Stimulated activated CD8-positive, alpha-beta memory T cell treated with anti-CD3 and anti-CD28 coated beads, Interleukin-12 subunit alpha, Interleukin-12 subunit beta, amount 100 ng/mL, for 4 hours (primary cell): ENCODE results near the gene ORAI3.

Source experiments
- DNase-seq: peaks from one replicate; pipeline ENCODE4 v3.0.0-alpha.2; 2020; ENCODE audit warnings: low read depth

ORAI3 gene

GRCh38 chr16:30948667-30949649, at the start of gene ORAI3:
TSS of gene ORAI3 (plus strand) at chr16:30949068. CDS start at chr16:30949290, 222 bp downstream.
- DNase-seq, result no peak

GRCh38 chr16:30899794-30900193, 49.1 kb upstream of the ORAI3 start:
- DNase-seq, result no peak

- no peak for DNase-seq
Measured at GRCh38 chr16:30900588-30900987, 48.3 kb upstream of the ORAI3 start.

DNA sequence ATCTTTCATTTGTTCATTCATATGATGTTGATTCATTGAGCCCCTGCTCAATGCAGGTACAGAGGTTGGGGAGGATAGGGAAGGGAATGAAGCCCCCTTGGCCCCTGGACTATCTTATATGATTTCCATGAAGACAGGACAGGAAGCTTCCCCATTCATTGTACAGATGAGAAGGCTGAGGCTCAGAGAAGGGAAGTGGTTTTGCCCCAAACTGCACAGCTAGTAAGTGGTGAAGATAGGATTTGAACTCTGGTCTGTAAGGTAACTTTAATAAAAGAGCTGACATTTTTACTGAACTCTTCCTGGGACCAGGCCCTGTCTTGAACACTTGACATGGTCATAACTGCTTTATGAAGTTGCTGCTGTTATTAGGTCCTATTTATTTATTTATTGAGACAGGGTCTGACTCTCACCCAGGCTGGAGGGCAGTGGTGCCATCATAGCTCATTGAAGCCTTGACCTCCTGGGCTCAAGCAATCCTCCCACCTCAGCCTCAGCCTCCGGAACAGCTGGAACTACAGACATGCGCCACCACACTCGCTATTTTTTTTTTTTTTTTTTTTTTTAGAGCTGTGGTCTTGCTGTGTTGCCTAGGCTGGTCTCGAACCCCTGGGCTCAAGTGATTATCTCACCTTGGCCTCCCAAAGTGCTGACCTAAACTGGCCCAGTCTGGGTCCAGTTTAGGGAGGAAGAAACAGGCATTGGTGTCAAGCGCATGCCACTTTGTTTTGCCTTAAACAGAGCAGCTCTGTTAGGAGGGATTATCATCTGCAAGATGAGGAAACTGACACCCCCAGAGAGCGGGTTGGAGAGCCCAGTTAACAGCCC, 47.5 kb upstream of the ORAI3 start:
- DNase-seq, result no peak

DNA sequence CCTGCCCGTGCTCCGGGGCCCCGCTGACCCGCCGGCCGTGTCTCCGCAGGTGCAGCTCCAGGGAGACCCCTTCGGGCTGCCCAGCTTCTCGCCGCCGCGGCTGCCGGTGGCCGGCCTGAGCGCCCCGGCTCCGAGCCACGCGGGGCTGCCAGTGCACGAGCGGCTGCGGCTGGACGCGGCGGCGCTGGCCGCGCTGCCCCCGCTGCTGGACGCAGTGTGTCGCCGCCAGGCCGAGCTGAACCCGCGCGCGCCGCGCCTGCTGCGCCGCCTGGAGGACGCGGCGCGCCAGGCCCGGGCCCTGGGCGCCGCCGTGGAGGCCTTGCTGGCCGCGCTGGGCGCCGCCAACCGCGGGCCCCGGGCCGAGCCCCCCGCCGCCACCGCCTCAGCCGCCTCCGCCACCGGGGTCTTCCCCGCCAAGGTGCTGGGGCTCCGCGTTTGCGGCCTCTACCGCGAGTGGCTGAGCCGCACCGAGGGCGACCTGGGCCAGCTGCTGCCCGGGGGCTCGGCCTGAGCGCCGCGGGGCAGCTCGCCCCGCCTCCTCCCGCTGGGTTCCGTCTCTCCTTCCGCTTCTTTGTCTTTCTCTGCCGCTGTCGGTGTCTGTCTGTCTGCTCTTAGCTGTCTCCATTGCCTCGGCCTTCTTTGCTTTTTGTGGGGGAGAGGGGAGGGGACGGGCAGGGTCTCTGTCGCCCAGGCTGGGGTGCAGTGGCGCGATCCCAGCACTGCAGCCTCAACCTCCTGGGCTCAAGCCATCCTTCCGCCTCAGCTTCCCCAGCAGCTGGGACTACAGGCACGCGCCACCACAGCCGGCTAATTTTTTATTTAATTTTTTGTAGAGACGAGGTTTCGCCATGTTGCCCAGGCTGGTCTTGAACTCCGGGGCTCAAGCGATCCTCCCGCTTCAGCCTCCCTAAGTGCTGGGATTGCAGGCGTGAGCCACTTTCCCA, 46.6 kb upstream of the ORAI3 start:
- peak; percentile 47 for DNase-seq

- DNase-seq, result no peak
Measured at GRCh38 chr16:30903002-30903401, 45.9 kb upstream of the ORAI3 start.

DNA sequence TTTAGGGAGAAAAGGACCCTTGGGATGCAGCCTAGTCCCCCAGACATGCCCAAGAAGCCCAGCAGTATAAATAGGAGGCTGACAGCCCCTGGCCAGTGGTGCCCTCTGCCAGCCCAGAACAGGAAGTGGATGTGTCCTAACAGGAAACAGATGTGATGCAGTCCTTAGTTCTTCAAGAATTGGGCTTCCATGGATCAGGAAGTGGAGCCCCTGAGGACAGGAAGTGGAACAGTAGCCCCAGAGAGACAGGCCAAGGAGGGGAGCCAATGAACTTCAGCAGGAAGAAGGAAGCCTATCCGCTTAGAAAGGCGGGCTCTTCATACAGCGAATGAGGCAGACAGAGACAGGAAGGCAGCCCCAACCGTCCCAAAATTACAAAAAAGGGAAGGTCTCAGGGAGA, 45.3 kb upstream of the ORAI3 start:
- no peak for DNase-seq

DNA sequence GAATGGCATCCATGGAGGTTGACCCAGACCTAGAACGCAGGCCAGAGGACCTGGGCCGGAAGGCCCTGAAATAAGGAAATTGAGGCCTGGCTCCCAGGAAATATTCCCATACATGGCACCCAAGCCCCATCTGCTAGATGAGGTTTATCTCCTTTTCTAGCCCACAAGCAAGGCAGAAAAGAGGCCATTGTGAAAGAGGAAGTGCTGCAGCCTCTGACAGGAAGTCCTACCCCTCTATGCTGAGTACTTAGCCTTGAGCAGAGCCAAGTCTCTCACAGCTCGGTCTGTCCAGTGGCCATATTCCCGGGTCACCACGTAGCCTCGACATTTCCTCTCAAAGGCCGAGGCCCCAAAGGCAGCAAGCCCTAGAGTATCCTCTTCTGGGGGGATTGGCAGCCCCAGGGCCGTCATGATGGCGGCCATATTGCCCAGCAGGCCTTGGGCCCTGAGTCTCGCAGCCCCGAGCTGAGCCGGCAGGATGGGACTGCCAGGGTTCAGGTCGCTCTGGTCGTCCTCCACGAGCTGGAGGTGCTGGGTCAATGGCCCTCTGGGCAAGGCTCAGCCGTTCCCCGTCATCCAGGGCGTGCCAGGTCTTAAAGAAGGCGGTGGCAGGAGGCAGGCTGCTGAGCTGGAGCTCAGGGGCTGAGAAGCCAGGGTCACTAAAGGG, 44.6 kb upstream of the ORAI3 start:
- DNase-seq, result no peak

DNA sequence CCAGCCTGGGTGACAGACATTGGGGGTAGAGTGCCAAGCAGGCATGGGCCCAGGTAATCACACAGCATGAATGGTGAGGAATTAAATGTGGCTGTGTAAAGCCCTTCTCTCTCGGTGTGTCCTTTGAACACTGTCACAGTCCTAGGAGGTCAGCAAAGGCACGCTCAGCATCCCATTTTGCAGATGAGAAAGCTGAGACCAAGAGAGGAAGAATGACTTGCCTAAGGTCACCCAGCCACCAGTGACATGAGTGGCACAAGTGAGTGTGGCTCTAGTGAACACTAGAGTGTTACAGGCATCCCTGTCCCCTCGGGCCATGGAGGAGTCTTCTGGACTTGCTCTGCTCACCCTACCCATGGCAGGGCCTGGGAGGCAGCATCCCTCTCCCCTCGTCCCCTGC, 41.8 kb upstream of the ORAI3 start:
- DNase-seq, result no peak

DNA sequence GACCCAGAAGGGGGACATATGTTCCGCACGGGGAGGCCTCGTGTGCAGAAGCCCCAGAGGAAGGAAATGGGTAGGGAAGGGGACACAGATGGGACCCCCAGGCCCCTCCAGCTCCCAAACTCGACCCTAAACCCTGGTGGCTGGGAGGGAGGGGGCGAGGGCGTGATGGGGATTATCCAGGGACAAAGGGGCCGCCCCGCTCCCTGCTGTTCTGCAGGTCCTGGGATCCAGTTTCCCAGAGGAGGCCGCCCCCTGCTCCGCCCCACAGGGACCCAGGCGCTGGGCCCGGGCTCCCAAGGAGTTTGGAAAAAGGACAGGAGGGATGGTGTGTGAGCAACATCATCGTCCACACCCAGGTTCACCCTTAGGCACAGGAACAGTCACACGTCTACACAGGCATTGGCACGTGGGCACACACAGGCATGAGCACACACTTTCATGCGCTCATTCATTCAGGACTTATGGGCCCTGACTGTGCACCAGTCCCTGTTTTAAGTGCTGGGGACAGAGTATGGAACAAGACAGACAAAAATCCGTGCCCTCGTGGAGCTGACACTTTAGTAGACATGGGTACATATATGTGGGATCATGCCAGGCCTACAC, 38.3 kb upstream of the ORAI3 start:
- no peak for DNase-seq

GRCh38 chr16:30912794-30913412, 36.0 kb upstream of the ORAI3 start:
- no peak for DNase-seq

- no peak for DNase-seq
Measured at GRCh38 chr16:30914830-30915229, 34.0 kb upstream of the ORAI3 start.

DNA sequence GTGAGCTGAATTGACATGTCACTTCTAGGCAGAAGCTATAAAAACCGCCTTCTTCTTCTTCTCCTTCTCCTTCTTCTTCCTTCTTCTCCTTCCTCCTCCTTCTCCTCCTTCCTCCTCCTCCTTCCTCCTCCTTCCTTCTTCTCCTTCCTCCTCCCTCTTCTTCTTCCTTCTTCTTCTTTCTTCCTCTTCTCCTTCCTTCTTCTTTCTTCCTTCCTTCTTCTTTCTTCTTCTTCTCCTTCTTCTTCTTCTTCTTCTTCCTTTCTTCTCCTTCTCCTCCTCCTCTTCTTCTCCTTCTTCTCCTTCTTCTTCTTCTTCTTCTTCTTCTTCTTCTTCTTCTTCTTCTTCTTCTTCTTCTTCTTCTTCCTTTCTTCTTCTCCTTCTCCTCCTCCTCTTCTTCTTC, 30.3 kb upstream of the ORAI3 start:
- DNase-seq, result no peak

DNA sequence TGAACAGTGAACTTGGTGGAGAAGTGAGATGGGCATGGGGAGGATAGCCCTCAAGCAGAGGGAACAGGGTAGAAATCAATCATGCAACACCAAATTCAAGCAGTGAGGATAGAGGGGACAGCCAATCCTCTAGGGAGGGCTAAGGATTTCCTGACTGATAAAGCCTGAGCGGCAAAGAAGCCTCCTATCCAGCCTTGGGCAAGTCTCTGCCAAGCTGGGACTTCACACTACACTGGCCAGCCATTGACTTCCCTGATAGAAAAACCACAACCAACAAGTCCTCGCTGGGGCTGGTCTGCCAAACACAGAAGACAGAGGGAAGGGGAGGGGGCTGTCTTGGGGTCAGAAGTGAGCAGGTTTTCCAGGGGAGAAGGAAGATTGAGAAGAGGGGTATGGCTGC, 28.0 kb upstream of the ORAI3 start:
- no peak for DNase-seq

DNA sequence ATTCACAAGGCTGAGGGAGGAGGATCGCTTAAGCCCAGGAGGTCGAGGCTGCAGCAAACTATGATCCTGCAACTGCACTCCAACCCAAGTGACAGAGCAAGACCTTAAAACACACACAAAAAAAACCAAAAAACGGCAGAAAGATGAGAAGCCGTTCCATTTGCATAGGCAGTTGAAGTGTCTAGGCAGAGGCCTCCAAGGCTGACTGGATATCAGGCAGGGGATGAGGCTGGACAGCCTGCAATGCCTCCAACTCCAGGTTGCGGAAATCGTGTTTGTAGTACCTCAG, 27.5 kb upstream of the ORAI3 start:
- no peak for DNase-seq

DNA sequence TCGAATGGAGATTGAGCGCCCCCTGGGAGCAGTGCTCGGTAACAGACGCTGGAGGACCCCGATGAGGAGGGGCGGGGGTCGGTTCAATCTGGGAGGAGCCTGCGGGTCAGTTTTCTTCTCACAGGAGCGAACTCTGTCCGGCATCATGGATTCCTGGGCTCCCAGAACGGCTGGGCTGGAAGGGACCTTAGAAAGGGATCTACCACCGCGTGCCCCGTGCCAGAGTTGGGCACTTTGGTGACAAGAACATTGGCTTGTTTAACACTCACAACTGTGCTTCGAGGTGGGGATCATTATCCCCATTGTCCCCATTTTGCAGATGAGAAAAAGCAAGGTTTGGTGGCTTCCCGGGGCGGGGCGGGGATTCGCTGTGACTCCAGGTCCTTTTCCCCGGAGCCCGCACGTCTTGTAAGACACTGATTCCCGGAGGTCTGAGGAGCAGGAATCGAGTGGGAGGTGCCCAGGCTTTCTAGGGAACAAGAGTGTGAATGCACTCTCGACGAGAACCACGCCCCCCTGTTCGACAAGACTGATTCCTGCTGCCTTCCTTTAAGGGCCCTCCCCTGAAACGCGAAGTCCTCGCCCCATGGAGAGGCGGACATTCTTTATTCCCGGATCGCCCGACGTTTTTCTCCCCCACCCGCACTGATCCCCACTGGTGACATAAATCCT, 27.0 kb upstream of the ORAI3 start:
- peak; percentile 72 for DNase-seq

DNA sequence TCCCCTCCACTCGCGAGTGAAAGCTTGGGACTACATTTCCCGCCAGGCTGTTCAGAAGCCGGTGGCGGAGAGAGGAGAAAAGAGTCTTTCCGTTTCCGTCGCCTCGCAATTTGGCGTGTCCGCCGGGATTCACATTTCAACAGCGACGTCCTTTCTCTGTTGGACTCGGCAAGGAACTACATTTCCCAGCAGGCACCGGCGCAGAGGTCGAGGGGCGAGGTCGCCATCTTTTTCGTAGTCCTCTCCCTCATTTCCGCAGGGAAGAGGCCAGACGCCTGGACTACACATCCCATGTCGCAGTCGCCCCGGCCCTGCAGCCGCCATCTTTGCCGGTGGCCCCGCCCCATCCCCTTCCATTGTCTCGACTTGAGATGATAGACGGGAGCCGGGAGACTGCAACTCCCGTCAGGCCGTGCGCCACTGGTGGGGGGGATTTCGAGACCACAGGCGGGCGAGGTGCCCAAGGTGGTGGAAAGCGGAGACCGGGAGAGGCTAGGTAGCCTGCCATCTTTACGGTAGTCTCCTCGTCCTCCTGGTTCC, 26.4 kb upstream of the ORAI3 start:
- peak; percentile 99 for DNase-seq

DNA sequence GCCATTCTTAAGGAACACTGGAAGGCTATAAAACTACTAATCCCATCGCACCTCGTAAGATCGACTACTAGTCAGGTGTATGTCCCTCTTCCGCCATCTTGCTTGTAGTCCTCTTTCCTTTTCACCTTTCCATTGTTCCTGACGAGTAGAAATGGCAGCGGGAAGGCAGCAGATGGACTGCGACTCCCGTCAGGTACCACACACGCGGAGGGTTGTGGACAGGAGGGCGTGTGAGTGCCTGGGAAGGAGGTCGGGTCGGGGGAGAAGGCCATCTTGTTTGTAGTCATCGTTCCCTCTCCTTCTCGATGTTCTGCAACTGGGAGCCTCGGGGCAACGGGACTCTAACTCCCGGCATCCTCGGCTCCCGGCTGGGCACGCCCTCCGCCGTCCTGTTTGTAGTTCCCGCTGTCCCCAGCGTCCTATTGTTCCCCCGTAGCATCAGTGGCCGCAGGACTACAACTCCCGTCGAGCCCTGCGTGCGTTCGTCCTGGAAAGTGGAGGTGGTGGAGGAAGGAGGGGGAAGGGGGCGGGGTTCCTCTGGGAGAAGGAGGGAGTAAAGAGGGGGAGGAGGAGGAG, 25.8 kb upstream of the ORAI3 start:
- peak; percentile 91 for DNase-seq

DNA sequence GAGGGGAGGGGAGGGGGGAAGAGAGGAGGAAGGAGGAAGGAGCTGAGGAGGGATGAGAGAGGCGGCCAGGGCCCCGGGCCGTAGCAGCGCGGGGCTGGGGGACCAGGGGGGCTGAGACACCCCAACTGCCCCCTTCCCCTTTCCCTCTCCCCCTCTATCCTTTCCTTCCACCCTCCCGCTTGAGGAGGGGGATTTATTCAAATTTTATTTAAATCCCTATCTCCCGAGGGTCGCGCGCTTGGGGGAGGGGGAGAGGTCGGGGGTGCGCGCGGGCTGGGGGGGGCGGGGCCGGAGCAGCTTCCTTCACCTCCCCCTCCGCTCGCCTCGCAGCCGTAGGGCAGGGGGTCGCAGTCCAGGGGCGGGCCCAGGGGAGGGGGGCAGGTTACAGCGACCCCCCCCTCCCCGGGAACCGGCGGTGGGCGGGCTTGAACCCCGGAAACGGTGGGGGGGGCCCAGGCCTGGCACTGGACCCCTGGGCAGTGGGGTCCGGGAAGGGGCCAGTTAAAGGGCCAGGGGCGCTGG, 25.3 kb upstream of the ORAI3 start, which contains the start of gene FBXL19:
FBXL19 (plus strand) TSS at position 19 of the 522 bp plus-strand sequence. CDS start 2,183 bp downstream, outside the sequence.
- DNase-seq, result no peak
